Measurements from ENCODE around the gene ENTHD1. TPM values are rescaled to one million over a fixed set of nuclear protein-coding genes. Genes with fewer than 3 reads are reported as not detected.

The ENTHD1 gene
- total and polyA plus RNA-seq, 10 of the 15 experiments (the other 5 are each of a cell fraction or from before 2014, with no cell fraction given): 0.09 to 0.52 (median 0.21) TPM; not detected in 1

DNA sequence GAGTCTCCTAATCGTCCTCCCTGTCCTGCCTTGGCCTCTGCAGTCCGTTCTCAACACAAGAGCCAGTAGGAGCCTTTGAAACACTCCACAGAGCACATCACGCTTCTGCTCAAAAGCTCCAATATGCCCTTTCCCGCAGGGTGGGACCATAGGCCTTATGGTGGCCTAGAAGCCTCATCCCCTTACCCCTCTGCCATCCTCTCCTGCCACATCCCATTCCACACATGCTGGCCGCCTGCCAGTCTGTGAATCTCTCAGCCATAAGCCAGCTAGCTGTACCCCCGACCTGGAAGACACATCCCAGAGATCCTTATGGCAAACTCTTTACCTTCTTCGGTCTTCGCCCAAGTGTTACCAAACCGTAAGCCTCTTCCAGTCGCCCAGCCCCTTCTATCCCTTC is 157.8 kb downstream of the ENTHD1 start:
- Histone ChIP-seq H3K4me3 (no peak overlapping the region), H2AFZ (ENCODE audit: control insufficient read depth, low read depth, low read length) (no peak overlapping the region), H3K9ac (ENCODE audit: control insufficient read depth, insufficient read depth, low read length) (no peak overlapping the region), H4K20me1 (ENCODE audit: control insufficient read depth, insufficient read depth) (no peaks in the 10 kb centered on the region), H3K27ac (ENCODE audit: control insufficient read depth, insufficient read depth) (no peak overlapping the region), H3K4me2 (ENCODE audit: control insufficient read depth, insufficient read depth) (no peak overlapping the region), H3K36me3 (ENCODE audit: control insufficient read depth in 2 of 2, insufficient read depth in 2 of 2, low read length in 1 of 2) (no peaks in the 10 kb centered on the region), H3K9me3 (replicated peaks; ENCODE audit: control insufficient read depth, insufficient read depth, low read length) (peaks cover 4% of the 10 kb centered on the region), H3K79me2 (ENCODE audit: control insufficient read depth, insufficient read depth, low read length) (no peaks in the 10 kb centered on the region), H3K27me3 (replicated peaks in 1 of 2; ENCODE audit: control insufficient read depth in 2 of 2, insufficient read depth in 2 of 2, low read length in 1 of 2) (peaks cover 1 to 2% of the 10 kb centered on the region in 2 experiments; a peak in 2 of 4 replicates), H3K4me1 (ENCODE audit: control insufficient read depth, insufficient read depth, low read length) (no peaks in the 10 kb centered on the region)
- SMC1A ChIA-PET (ENCODE audit: uncharacterized antibody, unreplicated experiment): no interaction called here
- 39% methylated on average over 10 of the region's 10 CpGs for WGBS (ENCODE audit: insufficient coverage, insufficient replicate concordance, low lambda C conversion rate, missing lambda C conversion rate)
- in situ Hi-C loops (cut with MboI) (no loop called here), intact Hi-C loops (cut with micrococcal nuclease; ENCODE audit: unreplicated experiment) (no loop called here)
- CTCF ChIA-PET: interaction anchor here (1.0 to 1.9 kb wide), 3 partner anchors 10 to 197 kb away, joined by 3 to 5 read pairs (median 4); no protein-coding TSS in a partner anchor
- RAD21 ChIA-PET (ENCODE audit: unreplicated experiment): no interaction called here
- TF ChIP-seq NFYA (IDR thresholded peaks at IDR 0.05; ENCODE audit: borderline replicate concordance, low read depth, low read length): no peak
- no peak for TF ChIP-seq RUNX3 (IDR thresholded peaks at IDR 0.05; ENCODE audit: low read length)
- no peak for TF ChIP-seq PML (IDR thresholded peaks at IDR 0.05; ENCODE audit: low read length)
- TF ChIP-seq ASH2L (IDR thresholded peaks at IDR 0.05; ENCODE audit: borderline replicate concordance, low read depth): no peak
- TF ChIP-seq SMARCA5 (IDR thresholded peaks at IDR 0.05): no peak
- no peak for TF ChIP-seq GATAD2B (conservative IDR thresholded peaks at IDR 0.05; ENCODE audit: low read depth)
- TF ChIP-seq, protein P1, sequence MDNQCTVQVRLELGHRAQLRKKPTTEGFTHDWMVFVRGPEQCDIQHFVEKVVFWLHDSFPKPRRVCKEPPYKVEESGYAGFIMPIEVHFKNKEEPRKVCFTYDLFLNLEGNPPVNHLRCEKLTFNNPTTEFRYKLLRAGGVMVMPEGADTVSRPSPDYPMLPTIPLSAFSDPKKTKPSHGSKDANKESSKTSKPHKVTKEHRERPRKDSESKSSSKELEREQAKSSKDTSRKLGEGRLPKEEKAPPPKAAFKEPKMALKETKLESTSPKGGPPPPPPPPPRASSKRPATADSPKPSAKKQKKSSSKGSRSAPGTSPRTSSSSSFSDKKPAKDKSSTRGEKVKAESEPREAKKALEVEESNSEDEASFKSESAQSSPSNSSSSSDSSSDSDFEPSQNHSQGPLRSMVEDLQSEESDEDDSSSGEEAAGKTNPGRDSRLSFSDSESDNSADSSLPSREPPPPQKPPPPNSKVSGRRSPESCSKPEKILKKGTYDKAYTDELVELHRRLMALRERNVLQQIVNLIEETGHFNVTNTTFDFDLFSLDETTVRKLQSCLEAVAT (IDR thresholded peaks at IDR 0.05): no peak
- no peak for TF ChIP-seq TCF12 (IDR thresholded peaks at IDR 0.05; ENCODE audit: low read depth, low read length)
- TF ChIP-seq HDAC6 (IDR thresholded peaks at IDR 0.05; ENCODE audit: unreplicated experiment): no peak
- TF ChIP-seq CREM (IDR thresholded peaks at IDR 0.05; ENCODE audit: low read depth): no peak
- no peak for TF ChIP-seq HDGF (IDR thresholded peaks at IDR 0.05)
- TF ChIP-seq BHLHE40 (IDR thresholded peaks at IDR 0.05; ENCODE audit: borderline replicate concordance in 1 of 2, low read depth in 2 of 2, low read length in 1 of 2): no peak
- TF ChIP-seq, protein P2, sequence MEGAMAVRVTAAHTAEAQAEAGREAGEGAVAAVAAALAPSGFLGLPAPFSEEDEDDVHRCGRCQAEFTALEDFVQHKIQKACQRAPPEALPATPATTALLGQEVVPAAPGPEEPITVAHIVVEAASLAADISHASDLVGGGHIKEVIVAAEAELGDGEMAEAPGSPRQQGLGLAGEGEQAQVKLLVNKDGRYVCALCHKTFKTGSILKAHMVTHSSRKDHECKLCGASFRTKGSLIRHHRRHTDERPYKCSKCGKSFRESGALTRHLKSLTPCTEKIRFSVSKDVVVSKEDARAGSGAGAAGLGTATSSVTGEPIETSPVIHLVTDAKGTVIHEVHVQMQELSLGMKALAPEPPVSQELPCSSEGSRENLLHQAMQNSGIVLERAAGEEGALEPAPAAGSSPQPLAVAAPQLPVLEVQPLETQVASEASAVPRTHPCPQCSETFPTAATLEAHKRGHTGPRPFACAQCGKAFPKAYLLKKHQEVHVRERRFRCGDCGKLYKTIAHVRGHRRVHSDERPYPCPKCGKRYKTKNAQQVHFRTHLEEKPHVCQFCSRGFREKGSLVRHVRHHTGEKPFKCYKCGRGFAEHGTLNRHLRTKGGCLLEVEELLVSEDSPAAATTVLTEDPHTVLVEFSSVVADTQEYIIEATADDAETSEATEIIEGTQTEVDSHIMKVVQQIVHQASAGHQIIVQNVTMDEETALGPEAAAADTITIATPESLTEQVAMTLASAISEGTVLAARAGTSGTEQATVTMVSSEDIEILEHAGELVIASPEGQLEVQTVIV (IDR thresholded peaks at IDR 0.05; ENCODE audit: borderline replicate concordance, partially characterized antibody): no peak
- TF ChIP-seq, protein P3, sequence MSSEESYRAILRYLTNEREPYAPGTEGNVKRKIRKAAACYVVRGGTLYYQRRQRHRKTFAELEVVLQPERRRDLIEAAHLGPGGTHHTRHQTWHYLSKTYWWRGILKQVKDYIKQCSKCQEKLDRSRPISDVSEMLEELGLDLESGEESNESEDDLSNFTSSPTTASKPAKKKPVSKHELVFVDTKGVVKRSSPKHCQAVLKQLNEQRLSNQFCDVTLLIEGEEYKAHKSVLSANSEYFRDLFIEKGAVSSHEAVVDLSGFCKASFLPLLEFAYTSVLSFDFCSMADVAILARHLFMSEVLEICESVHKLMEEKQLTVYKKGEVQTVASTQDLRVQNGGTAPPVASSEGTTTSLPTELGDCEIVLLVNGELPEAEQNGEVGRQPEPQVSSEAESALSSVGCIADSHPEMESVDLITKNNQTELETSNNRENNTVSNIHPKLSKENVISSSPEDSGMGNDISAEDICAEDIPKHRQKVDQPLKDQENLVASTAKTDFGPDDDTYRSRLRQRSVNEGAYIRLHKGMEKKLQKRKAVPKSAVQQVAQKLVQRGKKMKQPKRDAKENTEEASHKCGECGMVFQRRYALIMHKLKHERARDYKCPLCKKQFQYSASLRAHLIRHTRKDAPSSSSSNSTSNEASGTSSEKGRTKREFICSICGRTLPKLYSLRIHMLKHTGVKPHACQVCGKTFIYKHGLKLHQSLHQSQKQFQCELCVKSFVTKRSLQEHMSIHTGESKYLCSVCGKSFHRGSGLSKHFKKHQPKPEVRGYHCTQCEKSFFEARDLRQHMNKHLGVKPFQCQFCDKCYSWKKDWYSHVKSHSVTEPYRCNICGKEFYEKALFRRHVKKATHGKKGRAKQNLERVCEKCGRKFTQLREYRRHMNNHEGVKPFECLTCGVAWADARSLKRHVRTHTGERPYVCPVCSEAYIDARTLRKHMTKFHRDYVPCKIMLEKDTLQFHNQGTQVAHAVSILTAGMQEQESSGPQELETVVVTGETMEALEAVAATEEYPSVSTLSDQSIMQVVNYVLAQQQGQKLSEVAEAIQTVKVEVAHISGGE (CRISPR knock-in tag; IDR thresholded peaks at IDR 0.05): no peak
- no peak for TF ChIP-seq ZNF207 (IDR thresholded peaks at IDR 0.05; ENCODE audit: borderline replicate concordance)
- TF ChIP-seq ZSCAN29 (IDR thresholded peaks at IDR 0.05): no peak
- TF ChIP-seq RAD51 (IDR thresholded peaks at IDR 0.05): no peak
- FAIRE-seq (no peak), DNase-seq (ENCODE audit: low read depth, low spot score) (no peak), ATAC-seq (no peak)
- no TSS peak for BruUV-seq (replicated peaks)
- POLR2A ChIA-PET: no interaction called here

Data from GM12878 (cell line).